RWPE1 (cell line): ENCODE results near the gene FAM20A.
A peak's percentile ranks its signal among the peaks of the same experiment; 100 is the strongest.

Experiments used
- CTCF ChIA-PET: fragments of 350-600 bp; sonication (Branson Sonifier 250); formaldehyde crosslinking; extraction: SDS; loops from one replicate; lab custom pipeline; 2021; lab: Yijun Ruan, JAX
- POLR2A ChIA-PET: fragments of 400-600 bp; formaldehyde crosslinking; extraction: SDS; loops from one replicate; lab custom pipeline; 2020; ENCODE audit warnings: antibody characterized with exemption; ENCODE audit not compliant: low non-redundant PET; lab: Yijun Ruan, JAX
- DNase-seq: peaks from one replicate; pipeline ENCODE4 v3.0.0; 2012; ENCODE audit warnings: low spot score
- H3K27ac ChIP-seq: fragments of 450-650 bp; 2 replicates; pipeline ENCODE4 v1.5.1; 2017
- TF ChIP-seq, protein P1 (sequence below): fragments of 450-650 bp; conservative IDR thresholded peaks from 2 replicates; pipeline ENCODE4 v1.5.1; 2017; ENCODE audit warnings: low read depth, mild to moderate bottlenecking

Gene FAM20A

DNA sequence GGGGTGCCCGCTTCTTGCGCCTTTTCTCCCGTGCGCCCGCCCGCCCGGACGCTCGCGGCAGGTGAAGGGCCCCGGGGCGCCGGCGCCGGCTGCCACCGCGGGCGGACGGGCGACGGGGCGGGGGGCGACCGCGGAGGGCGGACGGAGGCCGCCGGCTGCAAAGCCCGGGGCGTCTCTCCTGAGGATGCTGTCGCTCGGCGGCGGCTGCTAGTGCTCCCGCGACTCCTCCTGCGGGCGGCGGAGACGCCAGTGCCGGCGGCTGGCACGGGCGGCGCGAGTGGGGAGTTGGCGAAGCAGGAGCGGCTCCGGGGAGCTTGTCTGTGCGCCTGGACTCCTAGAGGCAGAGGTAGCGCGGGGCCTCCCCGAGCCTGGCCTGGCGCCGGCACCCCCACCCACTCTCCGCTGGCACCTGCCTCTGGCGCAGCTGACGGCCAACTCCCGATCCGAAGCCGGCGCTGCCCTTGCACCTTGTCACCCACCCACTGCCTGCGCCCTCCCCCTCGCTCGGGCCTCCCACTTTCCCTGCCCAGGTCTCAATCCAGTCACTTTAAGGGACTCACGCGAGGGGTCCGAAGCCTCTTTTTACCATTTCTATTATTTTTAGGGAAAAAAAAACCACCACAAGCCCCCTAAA is at the start of gene FAM20A:
Gene FAM20A, minus strand, starts transcription at position 437 of the 634 bp plus-strand sequence. CDS start 701 bp downstream, outside the sequence.
- H3K27ac ChIP-seq: peak within 1 kb of the TSS; percentile 68
- ChIA-PET CTCF (interaction anchor here (1.2 kb wide), 1 partner anchor 67 kb away, joined by 3 read pairs; no protein-coding TSS in a partner anchor), POLR2A (no interaction called here)
- TF ChIP-seq, protein P1, sequence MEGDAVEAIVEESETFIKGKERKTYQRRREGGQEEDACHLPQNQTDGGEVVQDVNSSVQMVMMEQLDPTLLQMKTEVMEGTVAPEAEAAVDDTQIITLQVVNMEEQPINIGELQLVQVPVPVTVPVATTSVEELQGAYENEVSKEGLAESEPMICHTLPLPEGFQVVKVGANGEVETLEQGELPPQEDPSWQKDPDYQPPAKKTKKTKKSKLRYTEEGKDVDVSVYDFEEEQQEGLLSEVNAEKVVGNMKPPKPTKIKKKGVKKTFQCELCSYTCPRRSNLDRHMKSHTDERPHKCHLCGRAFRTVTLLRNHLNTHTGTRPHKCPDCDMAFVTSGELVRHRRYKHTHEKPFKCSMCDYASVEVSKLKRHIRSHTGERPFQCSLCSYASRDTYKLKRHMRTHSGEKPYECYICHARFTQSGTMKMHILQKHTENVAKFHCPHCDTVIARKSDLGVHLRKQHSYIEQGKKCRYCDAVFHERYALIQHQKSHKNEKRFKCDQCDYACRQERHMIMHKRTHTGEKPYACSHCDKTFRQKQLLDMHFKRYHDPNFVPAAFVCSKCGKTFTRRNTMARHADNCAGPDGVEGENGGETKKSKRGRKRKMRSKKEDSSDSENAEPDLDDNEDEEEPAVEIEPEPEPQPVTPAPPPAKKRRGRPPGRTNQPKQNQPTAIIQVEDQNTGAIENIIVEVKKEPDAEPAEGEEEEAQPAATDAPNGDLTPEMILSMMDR: no peak
- no peak for DNase-seq

DNA sequence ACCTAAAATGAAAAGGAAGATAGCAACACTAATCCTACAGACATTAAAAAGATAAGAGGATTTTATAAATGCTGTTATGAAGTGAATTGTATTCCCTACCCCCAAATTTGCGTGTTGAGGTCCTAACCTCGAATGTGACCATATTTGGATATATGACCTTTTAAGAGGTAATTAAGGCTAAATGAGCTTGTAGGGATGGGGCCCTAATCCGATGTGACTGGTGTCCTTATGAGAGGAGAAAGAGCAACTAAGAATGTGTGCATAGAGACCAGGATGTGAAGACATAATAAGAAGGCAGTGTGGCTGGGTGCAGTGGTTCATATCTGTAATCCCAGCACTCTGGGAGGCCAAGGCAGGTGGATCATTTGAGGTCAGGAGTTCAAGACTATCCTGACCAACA is 48.2 kb upstream of the FAM20A start:
- no peak for DNase-seq
- ChIA-PET POLR2A (no interaction called here), CTCF (interaction anchor here (1.1 kb wide), 1 partner anchor 9 kb away, joined by 3 read pairs; no protein-coding TSS in a partner anchor)
- no peak overlapping the region for H3K27ac ChIP-seq
- TF ChIP-seq, protein P1: no peak

DNA sequence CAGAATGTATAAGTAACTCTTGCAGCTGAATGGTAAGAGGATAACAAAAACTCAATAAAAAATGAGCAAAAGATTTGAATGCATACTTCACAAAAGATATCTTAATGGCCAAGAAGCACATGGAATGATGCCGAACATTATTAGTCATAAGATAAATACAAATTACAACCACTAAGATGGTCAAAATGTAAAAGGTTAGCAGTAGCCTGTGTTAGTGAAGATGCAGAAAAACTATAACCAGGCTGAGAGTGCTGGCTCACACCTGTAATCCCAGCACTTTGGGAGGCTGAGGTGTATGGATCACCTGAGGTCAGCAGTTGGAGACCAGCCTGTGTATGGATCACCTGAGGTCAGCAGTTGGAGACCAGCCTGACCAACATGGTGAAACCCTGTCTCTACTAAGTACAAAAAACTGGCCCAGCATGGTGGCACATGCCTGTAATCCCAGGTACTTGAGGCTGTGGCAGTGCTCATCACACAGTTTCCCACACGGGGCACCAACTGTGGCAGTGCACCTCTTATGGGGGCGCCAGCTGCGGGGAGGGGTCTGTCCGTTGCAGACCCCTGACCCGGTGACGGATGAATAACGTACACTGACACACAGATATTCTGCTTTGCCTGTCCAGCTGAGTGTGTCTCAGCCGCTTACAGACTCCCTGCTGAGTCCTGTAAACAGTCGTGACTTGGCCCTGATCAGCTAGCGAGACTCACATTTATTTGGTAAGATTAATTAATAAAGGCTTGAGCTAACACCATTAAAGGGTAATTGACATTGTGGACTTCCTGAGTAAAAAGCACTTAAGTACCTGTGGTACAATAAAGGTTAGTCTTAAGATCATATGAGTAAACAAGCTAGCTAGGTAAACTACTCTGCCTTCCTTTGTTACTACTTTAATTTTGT is 45.7 kb upstream of the FAM20A start:
- CTCF ChIA-PET: no interaction called here
- POLR2A ChIA-PET: no interaction called here
- no peak for DNase-seq

DNA sequence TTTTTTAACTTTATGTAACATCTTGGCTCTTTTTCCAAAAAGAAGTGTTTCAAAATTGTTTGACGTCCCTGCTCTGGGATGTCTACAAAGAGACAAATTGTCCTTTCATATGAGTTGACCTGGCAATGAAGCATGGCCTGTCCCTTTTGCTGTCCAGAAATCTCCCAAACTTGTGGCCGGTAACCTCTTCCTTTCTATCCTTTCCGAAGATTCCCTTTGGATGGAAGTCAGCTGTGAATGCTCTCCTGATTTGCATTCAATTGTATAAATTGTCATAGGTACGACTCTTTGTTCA is 40.9 kb upstream of the FAM20A start:
- no peak for DNase-seq
- TF ChIP-seq, protein P1: no peak
- ChIA-PET POLR2A (no interaction called here), CTCF (no interaction called here)
- no peak overlapping the region for H3K27ac ChIP-seq

More for the DNA sequence above, 45.7 kb upstream of the FAM20A start:
- H3K27ac ChIP-seq: no peak overlapping the region
- TF ChIP-seq, protein P1: no peak

DNA sequence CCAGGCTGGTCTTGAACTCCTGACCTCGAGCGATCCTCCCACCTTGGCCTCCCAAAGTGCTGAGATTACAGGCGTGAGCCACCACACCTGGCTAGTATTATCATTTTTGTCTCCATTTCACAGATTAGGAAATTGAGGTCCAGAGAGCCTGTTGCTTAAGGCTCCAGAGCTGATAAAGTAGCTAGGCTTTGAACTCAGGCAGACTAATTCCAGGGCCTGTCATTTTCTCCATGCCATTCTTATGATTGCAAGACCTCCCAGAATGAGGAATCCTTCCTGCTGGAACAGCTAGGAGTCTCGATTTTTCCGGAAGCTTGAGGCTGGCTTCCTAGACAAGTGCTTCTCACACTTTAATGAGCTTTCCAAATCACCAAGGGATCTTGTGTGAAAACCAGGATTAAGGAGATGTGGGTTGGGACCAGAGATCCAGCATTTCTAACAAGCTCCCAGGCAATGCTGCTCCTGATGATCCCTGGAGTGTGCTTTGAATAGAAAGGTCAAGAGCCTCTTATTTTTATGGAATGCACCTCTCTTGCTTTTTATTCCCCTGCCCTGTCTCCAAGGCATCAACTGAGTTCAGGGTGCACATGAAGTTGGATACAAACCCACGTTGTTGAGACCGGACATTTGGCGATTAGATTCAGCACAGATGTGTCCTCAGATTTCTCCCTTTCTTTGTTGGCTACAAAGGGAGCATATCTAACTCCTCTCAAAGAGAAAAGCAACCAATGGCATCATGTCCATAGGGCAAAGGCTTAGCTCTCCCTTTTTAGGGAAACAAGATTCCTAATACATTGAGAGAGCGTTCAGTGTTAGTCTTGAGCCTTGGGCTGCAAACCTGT is 40.3 kb upstream of the FAM20A start:
- ChIA-PET CTCF (interaction anchor here (0.6 kb wide), 2 partner anchors 684 to 1109 kb away, joined by 3 to 4 read pairs; no protein-coding TSS in a partner anchor), POLR2A (no interaction called here)
- TF ChIP-seq, protein P1: no peak
- no peak overlapping the region for H3K27ac ChIP-seq
- DNase-seq: no peak
